Stimulated activated CD4-positive, alpha-beta T cell treated with anti-CD3 and anti-CD28 coated beads, TNF-alpha, amount 100 ng/mL, for 1 hour (primary cell): ENCODE results near the gene EML5.

Experiments used
- DNase-seq, 3 donors: peaks; one replicate each; pipeline ENCODE4 v3.0.0-alpha.2; 2020; ENCODE audit warnings: low read depth in 3 of 3, low spot score in 1 of 3

EML5 gene

GRCh38 chr14:88727057-88727456 lies 65.7 kb downstream of the EML5 start:
- no peak for DNase-seq

- no peak for DNase-seq
These were observed 82.0 kb downstream of the EML5 start for GRCh38 chr14:88710709-88711108.

- no peak for DNase-seq
These were observed 85.7 kb downstream of the EML5 start for GRCh38 chr14:88707088-88707487.

GRCh38 chr14:88706425-88706824 lies 86.3 kb downstream of the EML5 start:
- DNase-seq: no peak

GRCh38 chr14:88698651-88699050 lies 94.1 kb downstream of the EML5 start:
- DNase-seq: no peak

GRCh38 chr14:88695870-88696269 lies 96.9 kb downstream of the EML5 start:
- no peak for DNase-seq

- no peak for DNase-seq
These were observed 104.4 kb downstream of the EML5 start for GRCh38 chr14:88688386-88688785.

GRCh38 chr14:88683119-88683518 lies 109.6 kb downstream of the EML5 start:
- DNase-seq: no peak

GRCh38 chr14:88682495-88683114 lies 110.1 kb downstream of the EML5 start:
- DNase-seq: no peak

- no peak for DNase-seq
These were observed 110.8 kb downstream of the EML5 start for GRCh38 chr14:88681755-88682494.

- no peak for DNase-seq
These were observed 123.4 kb downstream of the EML5 start for GRCh38 chr14:88669346-88669745.

- DNase-seq: no peak
These were observed 124.2 kb downstream of the EML5 start for GRCh38 chr14:88668448-88669116.

- peak in 2 of 3 donors; percentile 13 to 19 for DNase-seq
These were observed 125.0 kb downstream of the EML5 start for GRCh38 chr14:88667555-88668273.

GRCh38 chr14:88660056-88660455 lies 132.7 kb downstream of the EML5 start:
- no peak for DNase-seq

GRCh38 chr14:88639221-88639620 lies 153.5 kb downstream of the EML5 start:
- DNase-seq: no peak

GRCh38 chr14:88632512-88632911 lies 160.2 kb downstream of the EML5 start:
- DNase-seq: no peak

GRCh38 chr14:88631091-88631490 lies 161.7 kb downstream of the EML5 start:
- no peak for DNase-seq

GRCh38 chr14:88630565-88630964 lies 162.2 kb downstream of the EML5 start:
- no peak for DNase-seq

GRCh38 chr14:88628462-88628861 lies 164.3 kb downstream of the EML5 start:
- no peak for DNase-seq

GRCh38 chr14:88628033-88628432 lies 164.7 kb downstream of the EML5 start:
- DNase-seq: no peak

GRCh38 chr14:88625671-88626070 lies 167.1 kb downstream of the EML5 start:
- DNase-seq: no peak

GRCh38 chr14:88621100-88621499 lies 171.7 kb downstream of the EML5 start:
- DNase-seq: no peak
